Gastrocnemius medialis (tissue), 4 donors: ENCODE data around the gene PAGE2. TPM values are rescaled to one million over a fixed set of nuclear protein-coding genes. Genes with fewer than 3 reads are reported as not detected.

Experiments
- ATAC-seq, 2 donors: fragments of 150-250 bp; one replicate each; pipeline ENCODE4 v1.9.1; 2016
- DNase-seq, 2 donors: peaks; one replicate each; pipeline ENCODE4 v3.0.0-alpha.2; 2019
- H3K27ac ChIP-seq, 4 donors: fragments of 200-600 bp; sonication (generic); 1 replicate in 1 of 4; 2 replicates in 3 of 4; pipeline ENCODE4 v1.5.1; 2016 to 2018; ENCODE audit warnings: mild to moderate bottlenecking in 2 of 4, moderate library complexity in 1 of 4
- H3K27me3 ChIP-seq, 3 donors: fragments of 200-600 bp; sonication (generic) in 2 of 3; 1 replicate in 1 of 3; 2 replicates in 2 of 3; pipeline versions ENCODE4 v1.5.1 to v1.6.0; 2016 to 2019; ENCODE audit warnings: mild to moderate bottlenecking in 1 of 3, moderate library complexity in 1 of 3
- H3K36me3 ChIP-seq, 2 donors: fragments of 200-600 bp; sonication (generic) in 1 of 2; one replicate each; pipeline ENCODE4 v1.5.1; 2017 to 2018
- H3K4me1 ChIP-seq, 2 donors: fragments of 200-600 bp; sonication (generic) in 1 of 2; one replicate each; pipeline ENCODE4 v1.5.1; 2016 to 2017; ENCODE audit warnings: mild to moderate bottlenecking in 2 of 2
- H3K4me3 ChIP-seq, 4 donors: fragments of 200-600 bp; sonication (generic) in 3 of 4; 1 replicate in 1 of 4; 2 replicates in 3 of 4; pipeline ENCODE4 v1.5.1; 2016 to 2019; ENCODE audit warnings: mild to moderate bottlenecking in 2 of 4
- H3K9me3 ChIP-seq, 3 donors: fragments of 200-600 bp; sonication (generic) in 2 of 3; 1 replicate in 1 of 3; 2 replicates in 2 of 3; pipeline ENCODE4 v1.5.1; 2016 to 2019
- CTCF ChIP-seq, 5 experiments: fragments of 450-650 bp in 3 of 5; fragments of 200-600 bp in 2 of 5; sonication (generic) in 2 of 5; IDR thresholded peaks in 4 of 5; conservative IDR thresholded peaks in 1 of 5; 1 replicate in 4 of 5; 2 replicates in 1 of 5; pipeline ENCODE4 v1.5.1; 2016 to 2019; ENCODE audit warnings: antibody characterized with exemption in 5 of 5, mild to moderate bottlenecking in 3 of 5, moderate library complexity in 3 of 5
- POLR2A ChIP-seq, 2 donors: fragments of 450-650 bp; IDR thresholded peaks; one replicate each; pipeline ENCODE4 v1.6.1; 2017; ENCODE audit warnings: antibody characterized with exemption in 2 of 2, mild to moderate bottlenecking in 2 of 2, moderate library complexity in 2 of 2
- in situ Hi-C, 4 donors: fragments of 200-750 bp; cut with MboI; loops; one replicate each; pipeline versions ENCODE4 v1.15.0 to v1.8.0; 2017; ENCODE audit warnings: low sequenced_read_pairs in 4 of 4
- intact Hi-C: fragments of 100-400 bp; cut with DNase I; formaldehyde crosslinking; loops from one replicate; pipeline ENCODE4 v1.15.1; 2023; ENCODE audit warnings: low total_unique reads
- total RNA-seq, 4 donors: library from RNA; depleted of rRNA; stranded (reverse); fragments of >200 nt; gene quantifications; one replicate each; pipeline versions ENCODE4 v1.1.0 to v1.2.3, GENCODE V29; 2016

Gene PAGE2
- total RNA-seq, 4 donors from 2014 or later = not detected

- H3K27me3 ChIP-seq = peaks cover 0 to 3% (median 0%) of the 10 kb centered on the region in 3 donors
- H3K27ac ChIP-seq = no peak overlapping the region
- intact Hi-C loops = no loop called here
- no peaks in the 10 kb centered on the region for H3K9me3 ChIP-seq
- no peak for TF ChIP-seq CTCF (IDR thresholded peaks at IDR 0.05 in 4 of 5, conservative IDR thresholded peaks at IDR 0.05 in 1 of 5)
- no peak for TF ChIP-seq POLR2A (IDR thresholded peaks at IDR 0.05)
- H3K36me3 ChIP-seq = no peaks in the 10 kb centered on the region
- DNase-seq (no peak), ATAC-seq (no peak)
- no peaks in the 10 kb centered on the region for H3K4me1 ChIP-seq
- in situ Hi-C loops = no loop called here
- no peak overlapping the region for H3K4me3 ChIP-seq
These were observed 10.3 kb downstream of the PAGE2 start for GRCh38 chrX:55099162-55099561.

- TF ChIP-seq CTCF (IDR thresholded peaks at IDR 0.05 in 4 of 5, conservative IDR thresholded peaks at IDR 0.05 in 1 of 5) = no peak
- no peak for TF ChIP-seq POLR2A (IDR thresholded peaks at IDR 0.05)
- Histone ChIP-seq H3K9me3 (no peaks in the 10 kb centered on the region), H3K4me1 (no peaks in the 10 kb centered on the region), H3K27me3 (peaks cover 0 to 3% (median 0%) of the 10 kb centered on the region in 3 donors), H3K27ac (no peak overlapping the region), H3K4me3 (no peak overlapping the region), H3K36me3 (no peaks in the 10 kb centered on the region)
- no peak for ATAC-seq
- in situ Hi-C loops (loop anchor here in 1 of 4 donors (25.0 kb wide), 1 partner anchor 235 kb away; no protein-coding TSS in a partner anchor), intact Hi-C loops (no loop called here)
- no peak for DNase-seq
These were observed 13.9 kb downstream of the PAGE2 start for GRCh38 chrX:55102754-55103153.

GRCh38 chrX:55107262-55107661, 18.4 kb downstream of the PAGE2 start:
- no peak overlapping the region for H3K4me3 ChIP-seq
- TF ChIP-seq CTCF (IDR thresholded peaks at IDR 0.05 in 4 of 5, conservative IDR thresholded peaks at IDR 0.05 in 1 of 5) (no peak), POLR2A (IDR thresholded peaks at IDR 0.05) (no peak)
- H3K9me3 ChIP-seq = no peaks in the 10 kb centered on the region

GRCh38 chrX:55107911-55108310, 19.1 kb downstream of the PAGE2 start:
- H3K27ac ChIP-seq = no peak overlapping the region
- H3K4me3 ChIP-seq = no peak overlapping the region
- DNase-seq = no peak
- intact Hi-C loops (no loop called here), in situ Hi-C loops (loop anchor here in 1 of 4 donors (25.0 kb wide), 1 partner anchor 229 kb away; no protein-coding TSS in a partner anchor)
- ATAC-seq = no peak
- no peaks in the 10 kb centered on the region for H3K36me3 ChIP-seq
- no peak for TF ChIP-seq POLR2A (IDR thresholded peaks at IDR 0.05)
- no peak for TF ChIP-seq CTCF (IDR thresholded peaks at IDR 0.05 in 4 of 5, conservative IDR thresholded peaks at IDR 0.05 in 1 of 5)
- H3K4me1 ChIP-seq = no peaks in the 10 kb centered on the region
- no peaks in the 10 kb centered on the region for H3K9me3 ChIP-seq
- peaks cover 0 to 3% (median 0%) of the 10 kb centered on the region in 3 donors for H3K27me3 ChIP-seq

More at GRCh38 chrX:55107262-55107661, 18.4 kb downstream of the PAGE2 start:
- Histone ChIP-seq H3K27ac (no peak overlapping the region), H3K4me1 (no peaks in the 10 kb centered on the region), H3K27me3 (peaks cover 0 to 3% (median 0%) of the 10 kb centered on the region in 3 donors), H3K36me3 (no peaks in the 10 kb centered on the region)
- DNase-seq = no peak
- ATAC-seq = no peak
- in situ Hi-C loops = loop anchor here in 1 of 4 donors (25.0 kb wide), 1 partner anchor 230 kb away; no protein-coding TSS in a partner anchor
- intact Hi-C loops = no loop called here

GRCh38 chrX:55109306-55109705, 20.5 kb downstream of the PAGE2 start:
- no peak for DNase-seq
- H3K27me3 ChIP-seq = no peaks in the 10 kb centered on the region
- no peak overlapping the region for H3K27ac ChIP-seq
- no peak overlapping the region for H3K4me3 ChIP-seq
- no peaks in the 10 kb centered on the region for H3K36me3 ChIP-seq
- no peaks in the 10 kb centered on the region for H3K4me1 ChIP-seq
- intact Hi-C loops (no loop called here), in situ Hi-C loops (loop anchor here in 1 of 4 donors (25.0 kb wide), 1 partner anchor 228 kb away; no protein-coding TSS in a partner anchor)
- no peak for ATAC-seq
- no peaks in the 10 kb centered on the region for H3K9me3 ChIP-seq
- no peak for TF ChIP-seq POLR2A (IDR thresholded peaks at IDR 0.05)
